Hepatocyte (in vitro differentiated cells): ENCODE measurements around the gene EFR3B.

Experiments
- CTCF ChIP-seq: fragments of 200-600 bp; sonication (generic); IDR thresholded peaks from 2 replicates; pipeline ENCODE4 v1.5.1; 2016; ENCODE audit warnings: antibody characterized with exemption, mild to moderate bottlenecking; ENCODE audit not compliant: poor library complexity
- EZH2 ChIP-seq: fragments of 200-600 bp; sonication (generic); IDR thresholded peaks from 2 replicates; pipeline ENCODE4 v1.6.1; 2016; ENCODE audit warnings: antibody characterized with exemption, mild to moderate bottlenecking, borderline replicate concordance

DNA sequence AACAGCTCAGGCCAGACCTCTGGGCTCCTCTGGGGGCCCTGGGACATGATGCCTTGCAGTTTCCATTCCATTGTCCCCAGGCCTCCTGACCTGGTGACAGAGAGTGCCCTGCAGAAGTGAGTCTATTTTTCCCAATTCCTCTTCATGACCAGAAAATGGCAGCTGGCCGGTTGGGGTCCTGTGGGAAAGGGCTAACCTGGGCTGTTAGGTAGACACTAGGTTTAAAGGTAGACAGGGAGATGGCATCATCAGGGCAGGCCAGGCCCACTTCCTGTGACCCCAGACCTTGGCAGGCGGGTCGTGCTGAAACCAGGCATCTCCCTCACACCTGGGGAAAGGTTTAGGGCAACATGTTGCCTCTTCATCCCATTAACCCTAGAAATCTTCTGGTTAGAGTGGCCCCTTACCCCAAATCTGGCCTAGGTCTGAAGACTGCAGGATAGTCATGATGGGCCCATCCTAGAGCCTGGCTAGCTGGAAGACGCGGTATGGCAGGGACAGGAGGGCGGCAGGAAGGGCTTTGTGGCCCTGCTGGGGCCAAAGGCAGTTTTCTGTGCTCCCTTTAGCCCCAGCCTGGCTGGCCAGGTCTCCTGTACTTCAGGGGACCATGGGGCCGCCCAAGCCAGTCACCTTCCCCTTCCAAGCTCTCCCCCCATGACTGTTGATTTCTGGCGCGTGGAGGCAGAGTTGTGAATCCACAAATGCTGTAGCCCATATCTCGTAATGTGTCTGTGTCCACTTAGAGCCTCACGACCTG lies 116.4 kb downstream of the EFR3B start:
- TF ChIP-seq CTCF (no peak), EZH2 (no peak)
